ENCODE results near the gene SEC11A.

SEC11A gene

GRCh38 chr15:84624359-84624758 lies 91.6 kb downstream of the SEC11A start:
- TF ChIP-seq, protein P1, sequence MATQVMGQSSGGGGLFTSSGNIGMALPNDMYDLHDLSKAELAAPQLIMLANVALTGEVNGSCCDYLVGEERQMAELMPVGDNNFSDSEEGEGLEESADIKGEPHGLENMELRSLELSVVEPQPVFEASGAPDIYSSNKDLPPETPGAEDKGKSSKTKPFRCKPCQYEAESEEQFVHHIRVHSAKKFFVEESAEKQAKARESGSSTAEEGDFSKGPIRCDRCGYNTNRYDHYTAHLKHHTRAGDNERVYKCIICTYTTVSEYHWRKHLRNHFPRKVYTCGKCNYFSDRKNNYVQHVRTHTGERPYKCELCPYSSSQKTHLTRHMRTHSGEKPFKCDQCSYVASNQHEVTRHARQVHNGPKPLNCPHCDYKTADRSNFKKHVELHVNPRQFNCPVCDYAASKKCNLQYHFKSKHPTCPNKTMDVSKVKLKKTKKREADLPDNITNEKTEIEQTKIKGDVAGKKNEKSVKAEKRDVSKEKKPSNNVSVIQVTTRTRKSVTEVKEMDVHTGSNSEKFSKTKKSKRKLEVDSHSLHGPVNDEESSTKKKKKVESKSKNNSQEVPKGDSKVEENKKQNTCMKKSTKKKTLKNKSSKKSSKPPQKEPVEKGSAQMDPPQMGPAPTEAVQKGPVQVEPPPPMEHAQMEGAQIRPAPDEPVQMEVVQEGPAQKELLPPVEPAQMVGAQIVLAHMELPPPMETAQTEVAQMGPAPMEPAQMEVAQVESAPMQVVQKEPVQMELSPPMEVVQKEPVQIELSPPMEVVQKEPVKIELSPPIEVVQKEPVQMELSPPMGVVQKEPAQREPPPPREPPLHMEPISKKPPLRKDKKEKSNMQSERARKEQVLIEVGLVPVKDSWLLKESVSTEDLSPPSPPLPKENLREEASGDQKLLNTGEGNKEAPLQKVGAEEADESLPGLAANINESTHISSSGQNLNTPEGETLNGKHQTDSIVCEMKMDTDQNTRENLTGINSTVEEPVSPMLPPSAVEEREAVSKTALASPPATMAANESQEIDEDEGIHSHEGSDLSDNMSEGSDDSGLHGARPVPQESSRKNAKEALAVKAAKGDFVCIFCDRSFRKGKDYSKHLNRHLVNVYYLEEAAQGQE (IDR thresholded peaks at IDR 0.05; ENCODE audit: insufficient read depth in 1 of 2, low read depth in 2 of 2, low read length in 2 of 2), result no peak
- TF ChIP-seq POLR2AphosphoS5 (IDR thresholded peaks at IDR 0.05; ENCODE audit: low read depth, low read length), result no peak

DNA sequence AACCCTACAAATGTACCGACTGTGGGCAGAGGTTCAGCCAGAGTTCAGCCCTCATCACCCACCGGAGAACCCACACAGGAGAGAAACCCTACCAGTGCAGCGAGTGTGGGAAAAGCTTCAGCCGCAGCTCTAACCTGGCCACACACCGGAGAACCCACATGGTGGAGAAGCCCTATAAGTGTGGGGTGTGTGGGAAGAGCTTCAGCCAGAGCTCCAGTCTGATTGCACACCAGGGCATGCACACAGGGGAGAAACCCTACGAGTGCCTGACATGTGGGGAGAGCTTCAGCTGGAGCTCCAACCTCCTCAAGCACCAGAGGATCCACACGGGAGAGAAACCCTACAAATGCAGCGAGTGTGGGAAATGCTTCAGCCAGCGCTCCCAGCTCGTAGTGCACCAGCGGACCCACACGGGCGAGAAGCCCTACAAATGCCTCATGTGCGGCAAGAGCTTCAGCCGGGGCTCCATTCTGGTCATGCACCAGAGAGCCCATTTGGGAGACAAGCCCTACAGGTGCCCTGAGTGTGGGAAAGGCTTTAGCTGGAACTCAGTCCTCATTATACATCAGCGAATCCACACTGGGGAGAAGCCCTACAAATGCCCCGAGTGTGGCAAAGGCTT lies 94.5 kb downstream of the SEC11A start:
- TF ChIP-seq POLR2AphosphoS5 (IDR thresholded peaks at IDR 0.05; ENCODE audit: low read depth, low read length) (no peak), TAF1 (IDR thresholded peaks at IDR 0.05; ENCODE audit: borderline replicate concordance, insufficient read depth, low read length) (no peak), FOXP2 (optimal IDR thresholded peaks at IDR 0.05; ENCODE audit: borderline replicate concordance, extremely low read depth, extremely low read length, insufficient read depth) (no peak), SIN3A (IDR thresholded peaks at IDR 0.05; ENCODE audit: borderline replicate concordance, insufficient read depth, low read length) (no peak)
- TF ChIP-seq, protein P1 (IDR thresholded peaks at IDR 0.05; ENCODE audit: insufficient read depth in 1 of 2, low read depth in 2 of 2, low read length in 2 of 2), result no peak

DNA sequence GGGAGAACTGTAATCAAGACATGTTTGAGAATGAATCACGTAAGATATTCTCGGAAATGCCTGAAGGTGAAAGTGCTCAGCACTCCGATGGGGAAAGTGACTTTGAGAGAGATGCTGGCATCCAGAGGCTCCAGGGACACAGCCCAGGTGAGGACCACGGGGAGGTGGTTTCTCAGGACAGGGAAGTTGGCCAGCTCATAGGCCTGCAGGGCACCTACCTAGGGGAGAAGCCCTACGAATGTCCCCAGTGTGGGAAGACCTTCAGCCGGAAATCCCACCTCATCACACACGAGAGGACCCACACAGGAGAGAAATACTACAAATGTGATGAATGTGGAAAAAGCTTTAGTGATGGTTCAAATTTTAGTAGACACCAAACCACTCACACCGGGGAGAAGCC lies 95.3 kb downstream of the SEC11A start:
- no peak for TF ChIP-seq POLR2AphosphoS5 (IDR thresholded peaks at IDR 0.05; ENCODE audit: low read depth, low read length)
- TF ChIP-seq FOXP2 (optimal IDR thresholded peaks at IDR 0.05; ENCODE audit: borderline replicate concordance, extremely low read depth, extremely low read length, insufficient read depth), result no peak
- TF ChIP-seq, protein P1 (IDR thresholded peaks at IDR 0.05; ENCODE audit: insufficient read depth in 1 of 2, low read depth in 2 of 2, low read length in 2 of 2), result no peak
- TF ChIP-seq SIN3A (IDR thresholded peaks at IDR 0.05; ENCODE audit: borderline replicate concordance, insufficient read depth, low read length), result no peak
- no peak for TF ChIP-seq TAF1 (IDR thresholded peaks at IDR 0.05; ENCODE audit: borderline replicate concordance, insufficient read depth, low read length)

Data from PFSK-1 (cell line).